Activated naive CD4-positive, alpha-beta T cell treated with anti-CD3 and anti-CD28 coated beads for 36 hours (primary cell): ENCODE measurements around the gene ERRFI1. TPM values are rescaled to one million over a fixed set of nuclear protein-coding genes. Genes with fewer than 3 reads are reported as not detected.

Experiments
- CTCF ChIA-PET: fragments of 350-600 bp; sonication (Branson Sonifier 250); formaldehyde crosslinking; loops from one replicate; lab custom pipeline; 2021; ENCODE audit warnings: antibody characterized with exemption; lab: Charles Lee
- DNase-seq: peaks from one replicate; pipeline ENCODE4 v3.0.0-alpha.2; 2020
- H3K27ac Mint-ChIP-seq: one replicate; pipeline ENCODE4 v1.8.0; 2021; ENCODE audit warnings: mild to moderate bottlenecking, mixed read lengths
- H3K27me3 Mint-ChIP-seq: one replicate; pipeline ENCODE4 v1.8.0; 2021; ENCODE audit warnings: low read depth, mixed read lengths
- H3K36me3 Mint-ChIP-seq: one replicate; pipeline ENCODE4 v1.8.0; 2021; ENCODE audit warnings: low read depth, mixed read lengths
- H3K4me1 Mint-ChIP-seq: one replicate; pipeline ENCODE4 v1.8.0; 2021; ENCODE audit warnings: low read depth, mixed read lengths
- H3K4me3 Mint-ChIP-seq: one replicate; pipeline ENCODE4 v1.8.0; 2021; ENCODE audit warnings: mild to moderate bottlenecking, moderate library complexity, mixed read lengths
- H3K9me3 Mint-ChIP-seq: one replicate; pipeline ENCODE4 v1.8.0; 2021; ENCODE audit warnings: mixed read lengths
- intact Hi-C: fragments of 100-400 bp; cut with micrococcal nuclease; formaldehyde crosslinking; loops from one replicate; pipeline ENCODE4 v1.15.1; 2023
- total RNA-seq, 2 experiments: library from RNA; stranded (reverse); gene quantifications; one replicate each; pipeline ENCODE4 v1.2.3, GENCODE V29; 2021

ERRFI1 gene
- total RNA-seq, 2 experiments from 2014 or later: 0.77 to 0.95 TPM

- intact Hi-C loops: loop anchor here (10.0 kb wide), 1 partner anchor 176 kb away; no protein-coding TSS in a partner anchor
- CTCF ChIA-PET: no interaction called here
- no peaks in the 10 kb centered on the region for H3K27me3 Mint-ChIP-seq
- DNase-seq: no peak
- no peaks in the 10 kb centered on the region for H3K4me1 Mint-ChIP-seq
- peaks cover 4% of the 10 kb centered on the region for H3K9me3 Mint-ChIP-seq
- H3K36me3 Mint-ChIP-seq: no peaks in the 10 kb centered on the region
- H3K27ac Mint-ChIP-seq: no peak overlapping the region
- H3K4me3 Mint-ChIP-seq: no peak overlapping the region
These were observed 13.0 kb upstream of the ERRFI1 start for GRCh38 chr1:8039071-8039470.

DNA sequence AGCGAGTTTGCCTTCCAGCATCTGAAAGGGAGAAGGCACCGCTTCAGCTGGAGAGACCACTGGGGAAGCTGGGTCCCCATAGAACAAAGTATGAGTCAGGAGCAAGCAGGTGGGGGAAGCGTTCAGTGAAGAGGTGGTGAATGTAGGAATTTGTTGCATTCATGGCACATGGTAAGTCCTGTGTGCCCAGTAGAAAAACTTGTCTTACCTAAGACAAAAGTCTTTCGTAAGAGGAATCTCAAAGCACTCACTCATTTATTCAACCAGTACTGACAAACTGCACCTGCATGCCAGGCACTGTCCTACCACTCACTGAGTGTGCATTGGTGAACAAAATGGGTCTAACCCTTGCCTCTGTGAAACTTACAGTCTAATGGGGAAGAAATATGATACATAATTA, 9.2 kb upstream of the ERRFI1 start:
- H3K4me3 Mint-ChIP-seq: no peak overlapping the region
- DNase-seq: no peak
- intact Hi-C loops: loop anchor here (10.0 kb wide), 1 partner anchor 180 kb away; no protein-coding TSS in a partner anchor
- CTCF ChIA-PET: interaction anchor here (1.0 to 5.6 kb wide), 2 partner anchors 20 to 280 kb away, joined by 4 to 31 read pairs; no protein-coding TSS in a partner anchor
- no peaks in the 10 kb centered on the region for H3K36me3 Mint-ChIP-seq
- H3K27ac Mint-ChIP-seq: no peak overlapping the region
- H3K4me1 Mint-ChIP-seq: no peaks in the 10 kb centered on the region
- no peaks in the 10 kb centered on the region for H3K9me3 Mint-ChIP-seq
- no peaks in the 10 kb centered on the region for H3K27me3 Mint-ChIP-seq

GRCh38 chr1:8033322-8033721, 7.2 kb upstream of the ERRFI1 start:
- intact Hi-C loops: loop anchor here (10.0 kb wide), 1 partner anchor 181 kb away; no protein-coding TSS in a partner anchor
- H3K4me3 Mint-ChIP-seq: no peak overlapping the region
- no peaks in the 10 kb centered on the region for H3K36me3 Mint-ChIP-seq
- no peaks in the 10 kb centered on the region for H3K27me3 Mint-ChIP-seq
- CTCF ChIA-PET: interaction anchor here (0.6 to 5.6 kb wide), 3 partner anchors 12 to 318 kb away, joined by 3 to 31 read pairs (median 3); no protein-coding TSS in a partner anchor
- DNase-seq: no peak
- H3K4me1 Mint-ChIP-seq: no peaks in the 10 kb centered on the region
- H3K9me3 Mint-ChIP-seq: no peaks in the 10 kb centered on the region
- no peak overlapping the region for H3K27ac Mint-ChIP-seq

DNA sequence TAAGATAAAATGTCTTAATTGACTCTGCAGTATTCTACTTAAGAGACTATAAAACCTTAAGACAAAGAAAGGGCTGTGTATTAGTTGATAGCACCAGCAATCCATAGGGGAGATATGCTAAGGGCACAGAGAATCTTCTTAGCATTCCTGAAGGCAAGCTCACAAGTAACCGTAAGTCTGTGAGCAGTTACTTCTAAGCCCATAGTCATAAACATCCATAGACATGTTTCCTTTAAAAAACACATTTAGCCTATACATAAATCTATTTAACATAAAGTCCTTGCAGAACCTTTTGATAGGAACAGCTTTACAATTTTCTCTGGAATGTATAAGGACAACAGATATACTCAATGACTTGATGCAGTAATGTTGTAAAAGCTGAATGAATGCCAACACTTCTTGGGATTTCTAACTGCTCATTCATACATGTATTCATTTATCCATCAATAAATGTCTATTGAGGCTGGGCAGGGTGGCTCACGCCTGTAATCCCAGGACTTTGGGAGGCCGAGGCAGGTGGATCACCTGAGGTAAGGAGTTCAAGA, 6.3 kb upstream of the ERRFI1 start:
- H3K4me1 Mint-ChIP-seq: no peaks in the 10 kb centered on the region
- no peaks in the 10 kb centered on the region for H3K36me3 Mint-ChIP-seq
- no peak overlapping the region for H3K4me3 Mint-ChIP-seq
- no peak for DNase-seq
- CTCF ChIA-PET: interaction anchor here (0.6 to 5.6 kb wide), 8 partner anchors 17 to 1828 kb away, joined by 3 to 31 read pairs (median 4); no protein-coding TSS in a partner anchor
- H3K27me3 Mint-ChIP-seq: no peaks in the 10 kb centered on the region
- no peak overlapping the region for H3K27ac Mint-ChIP-seq
- no peaks in the 10 kb centered on the region for H3K9me3 Mint-ChIP-seq
- intact Hi-C loops: loop anchor here (10.0 kb wide), 1 partner anchor 182 kb away; no protein-coding TSS in a partner anchor

GRCh38 chr1:8031176-8031785, 5.2 kb upstream of the ERRFI1 start:
- intact Hi-C loops: loop anchor here (1.0 to 10.0 kb wide), 3 partner anchors 184 to 318 kb away; no protein-coding TSS in a partner anchor
- CTCF ChIA-PET: interaction anchor here (0.6 to 5.6 kb wide), 11 partner anchors 9 to 320 kb away, joined by 3 to 31 read pairs (median 3); no protein-coding TSS in a partner anchor
- H3K9me3 Mint-ChIP-seq: no peaks in the 10 kb centered on the region
- DNase-seq: peak; percentile 6
- no peaks in the 10 kb centered on the region for H3K36me3 Mint-ChIP-seq
- H3K4me3 Mint-ChIP-seq: no peak overlapping the region
- H3K4me1 Mint-ChIP-seq: peaks cover 4% of the 10 kb centered on the region
- H3K27ac Mint-ChIP-seq: no peak overlapping the region
- peaks cover 3% of the 10 kb centered on the region for H3K27me3 Mint-ChIP-seq

- intact Hi-C loops: loop anchor here (5.0 kb wide), 1 partner anchor 139 kb away; no protein-coding TSS in a partner anchor
- Mint-ChIP-seq H3K27me3 (peaks cover 18% of the 10 kb centered on the region), H3K4me3 (no peak overlapping the region), H3K27ac (no peak overlapping the region), H3K36me3 (no peaks in the 10 kb centered on the region), H3K9me3 (no peaks in the 10 kb centered on the region), H3K4me1 (peaks cover 9% of the 10 kb centered on the region)
- DNase-seq: no peak
- CTCF ChIA-PET: interaction anchor here (0.6 to 2.0 kb wide), 3 partner anchors 14 to 286 kb away, joined by 3 to 6 read pairs (median 4); no protein-coding TSS in a partner anchor
These were observed 2.4 kb upstream of the ERRFI1 start for GRCh38 chr1:8028571-8028910.

DNA sequence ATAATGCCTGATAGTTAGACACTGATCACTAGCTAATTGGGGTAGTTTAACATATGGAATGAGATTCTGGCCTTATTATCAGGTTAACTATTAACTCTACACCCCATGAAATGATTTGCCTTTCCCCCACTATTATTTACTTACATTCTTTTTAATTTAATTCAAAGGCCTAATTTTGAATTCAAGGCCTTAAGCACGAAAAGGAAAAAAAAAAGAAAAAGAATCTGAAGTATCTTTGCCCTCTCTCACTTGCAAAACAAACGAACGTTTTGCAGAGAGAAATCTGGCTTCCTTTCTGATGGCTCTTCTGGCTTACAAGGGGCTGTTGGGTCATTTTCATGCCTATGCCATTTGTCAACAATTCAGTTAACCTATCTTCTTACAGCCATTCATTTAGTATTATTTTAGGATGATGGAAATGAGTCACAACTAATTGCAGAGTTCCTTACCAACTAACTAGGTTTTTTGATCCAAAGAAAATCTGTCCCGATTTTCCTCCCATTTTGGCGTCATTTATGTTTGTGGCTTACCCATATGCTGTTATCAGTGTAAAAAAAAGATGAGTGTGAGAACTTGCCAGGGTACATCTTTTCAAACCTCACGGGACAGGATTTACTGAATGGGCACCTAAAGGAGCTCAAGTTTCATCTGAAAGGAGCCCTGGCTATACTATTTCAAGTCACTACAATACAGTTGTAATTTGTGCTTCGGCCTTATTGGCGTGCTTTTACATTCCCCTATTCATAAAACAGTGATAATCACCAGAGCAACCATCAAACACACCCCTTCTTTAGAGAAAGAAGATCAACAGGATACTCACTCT, 1.9 kb upstream of the ERRFI1 start:
- intact Hi-C loops: loop anchor here (5.0 kb wide), 1 partner anchor 139 kb away; no protein-coding TSS in a partner anchor
- no peak overlapping the region for H3K27ac Mint-ChIP-seq
- peaks cover 9% of the 10 kb centered on the region for H3K4me1 Mint-ChIP-seq
- peaks cover 19% of the 10 kb centered on the region for H3K27me3 Mint-ChIP-seq
- no peaks in the 10 kb centered on the region for H3K9me3 Mint-ChIP-seq
- H3K36me3 Mint-ChIP-seq: no peaks in the 10 kb centered on the region
- CTCF ChIA-PET: interaction anchor here (1.5 to 2.0 kb wide), 4 partner anchors 13 to 288 kb away, joined by 3 to 6 read pairs (median 4); no protein-coding TSS in a partner anchor
- no peak overlapping the region for H3K4me3 Mint-ChIP-seq
- DNase-seq: no peak

- Mint-ChIP-seq H3K4me3 (peak overlapping the region; percentile 70), H3K27ac (no peak overlapping the region), H3K9me3 (no peaks in the 10 kb centered on the region), H3K27me3 (peaks cover 19% of the 10 kb centered on the region), H3K4me1 (peaks cover 9% of the 10 kb centered on the region), H3K36me3 (no peaks in the 10 kb centered on the region)
- intact Hi-C loops: loop anchor here (1.0 to 5.0 kb wide), 3 partner anchors 125 to 291 kb away; partner anchors contain the start of gene SLC45A1
- no peak for DNase-seq
- CTCF ChIA-PET: interaction anchor here (1.5 to 2.0 kb wide), 3 partner anchors 12 to 289 kb away, joined by 3 to 4 read pairs (median 4); no protein-coding TSS in a partner anchor
These were observed 1.1 kb upstream of the ERRFI1 start for GRCh38 chr1:8026976-8027747.

- peaks cover 19% of the 10 kb centered on the region for H3K27me3 Mint-ChIP-seq
- peak overlapping the region; percentile 67 for H3K4me3 Mint-ChIP-seq
- CTCF ChIA-PET: interaction anchor here (0.6 to 2.3 kb wide), 2 partner anchors 10 to 94 kb away, joined by 3 to 9 read pairs; no protein-coding TSS in a partner anchor
- H3K36me3 Mint-ChIP-seq: no peaks in the 10 kb centered on the region
- DNase-seq: peak; percentile 6
- intact Hi-C loops: loop anchor here (1.0 to 5.0 kb wide), 3 partner anchors 127 to 293 kb away; partner anchors contain the start of gene SLC45A1
- no peak overlapping the region for H3K27ac Mint-ChIP-seq
- peaks cover 9% of the 10 kb centered on the region for H3K4me1 Mint-ChIP-seq
- no peaks in the 10 kb centered on the region for H3K9me3 Mint-ChIP-seq
These were observed 401 bp downstream of the ERRFI1 start for GRCh38 chr1:8025671-8026144.

DNA sequence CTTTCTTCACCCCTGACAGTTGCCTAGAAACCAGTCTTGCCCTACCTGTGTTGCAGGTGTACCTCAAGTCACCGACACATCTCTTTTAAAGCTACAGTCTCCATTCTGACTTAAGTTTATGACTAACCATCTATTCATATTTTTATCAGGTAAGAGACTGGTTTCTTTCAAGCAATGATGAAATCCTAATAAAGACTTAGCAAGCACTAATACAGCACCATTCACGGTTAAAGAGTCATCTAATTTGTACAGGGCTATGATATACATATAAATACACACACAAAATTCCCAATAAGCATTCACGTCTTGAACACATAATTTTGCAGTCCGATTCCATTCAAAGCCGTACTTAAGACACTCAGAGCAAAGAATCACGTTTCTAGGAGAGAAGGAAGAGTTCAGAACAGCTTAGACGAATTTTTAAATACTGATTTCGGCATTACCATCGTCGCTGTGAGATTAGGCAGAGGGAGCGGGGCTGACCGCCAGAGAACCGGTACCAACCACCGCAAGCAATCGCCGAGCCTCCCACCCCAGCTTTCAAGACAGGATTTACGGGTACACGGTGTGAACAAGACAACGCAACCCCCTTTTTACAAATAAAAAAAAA, 943 bp downstream of the ERRFI1 start:
- peaks cover 19% of the 10 kb centered on the region for H3K27me3 Mint-ChIP-seq
- peak overlapping the region; percentile 20 for H3K27ac Mint-ChIP-seq
- CTCF ChIA-PET: interaction anchor here (2.3 kb wide), 1 partner anchor 10 kb away, joined by 9 read pairs; no protein-coding TSS in a partner anchor
- H3K4me1 Mint-ChIP-seq: peaks cover 9% of the 10 kb centered on the region
- H3K9me3 Mint-ChIP-seq: no peaks in the 10 kb centered on the region
- H3K36me3 Mint-ChIP-seq: no peaks in the 10 kb centered on the region
- DNase-seq: no peak
- intact Hi-C loops: loop anchor here (5.0 kb wide), 1 partner anchor 142 kb away; no protein-coding TSS in a partner anchor
- peak overlapping the region; percentile 67 for H3K4me3 Mint-ChIP-seq
